ENCODE results near the gene CCKAR. TPM values are rescaled to one million over a fixed set of nuclear protein-coding genes. Genes with fewer than 3 reads are reported as not detected.

The CCKAR gene
- total RNA-seq, 1 experiment from 2014 or later, result not detected

GRCh38 chr4:26474551-26474950 is 15.7 kb downstream of the CCKAR start (continued):
- no peak for TF ChIP-seq CREM (CRISPR knock-in tag; IDR thresholded peaks at IDR 0.05)
- TF ChIP-seq MAX (CRISPR knock-in tag; IDR thresholded peaks at IDR 0.05), result no peak
- no peak for TF ChIP-seq CREB1 (CRISPR knock-in tag; IDR thresholded peaks at IDR 0.05)

GRCh38 chr4:26473893-26474292 is 16.4 kb downstream of the CCKAR start:
- ATAC-seq (no peak), DNase-seq (ENCODE audit: low spot score) (no peak)
- H3K27me3 Mint-ChIP-seq (ENCODE audit: low read depth), result no peaks in the 10 kb centered on the region
- no peaks in the 10 kb centered on the region for H3K4me1 Mint-ChIP-seq
- no peaks in the 10 kb centered on the region for H3K36me3 Mint-ChIP-seq
- no peak overlapping the region for H3K4me3 Mint-ChIP-seq
- H3K9me3 Mint-ChIP-seq, result peaks cover 12% of the 10 kb centered on the region
- H3K27ac Mint-ChIP-seq, result no peak overlapping the region
- ChIA-PET POLR2A (no interaction called here), CTCF (no interaction called here)
- TF ChIP-seq PREB (CRISPR knock-in tag; IDR thresholded peaks at IDR 0.05; ENCODE audit: borderline replicate concordance), result no peak
- TF ChIP-seq MLX (CRISPR knock-in tag; IDR thresholded peaks at IDR 0.05), result no peak
- no peak for TF ChIP-seq FOXP1 (CRISPR knock-in tag; IDR thresholded peaks at IDR 0.05; ENCODE audit: borderline replicate concordance)
- TF ChIP-seq ATF2 (CRISPR knock-in tag; IDR thresholded peaks at IDR 0.05; ENCODE audit: borderline replicate concordance, low read depth), result no peak
- no peak for TF ChIP-seq JAZF1 (CRISPR knock-in tag; IDR thresholded peaks at IDR 0.05)
- TF ChIP-seq ATF3 (CRISPR knock-in tag; conservative IDR thresholded peaks at IDR 0.05), result no peak
- TF ChIP-seq ATF6 (CRISPR knock-in tag; IDR thresholded peaks at IDR 0.05), result no peak
- no peak for TF ChIP-seq ZNF425 (CRISPR knock-in tag; conservative IDR thresholded peaks at IDR 0.05)
- TF ChIP-seq ZBTB43 (CRISPR knock-in tag; IDR thresholded peaks at IDR 0.05), result no peak
- TF ChIP-seq ESRRA (CRISPR knock-in tag; IDR thresholded peaks at IDR 0.05; ENCODE audit: borderline replicate concordance), result no peak
- TF ChIP-seq NR1H2 (CRISPR knock-in tag; IDR thresholded peaks at IDR 0.05), result no peak
- no peak for TF ChIP-seq MAX (CRISPR knock-in tag; IDR thresholded peaks at IDR 0.05)
